HepG2 (cell line): ENCODE measurements around the gene CTNNA1. TPM values are rescaled to one million over a fixed set of nuclear protein-coding genes. Genes with fewer than 3 reads are reported as not detected.

Source experiments
- ASH2L ChIP-seq: fragments of 300-600, 200-600 bp; sonication (generic); IDR thresholded peaks from 2 replicates; pipeline ENCODE4 v1.7.0; 2017; ENCODE audit warnings: low read depth, mild to moderate bottlenecking, moderate library complexity, mixed read lengths, low read length; ENCODE audit not compliant: insufficient read length
- ATF6 ChIP-seq: sonication (generic); formaldehyde crosslinking; conservative IDR thresholded peaks from 2 replicates; pipeline ENCODE4 v1.4.0; 2020; ENCODE audit warnings: missing genetic modification reagents
- CENPT ChIP-seq: sonication (generic); formaldehyde crosslinking; IDR thresholded peaks from 2 replicates; pipeline ENCODE4 v1.8.0; 2022; ENCODE audit warnings: low read depth, mild to moderate bottlenecking, moderate library complexity, missing genetic modification reagents
- DMTF1 ChIP-seq: sonication (generic); formaldehyde crosslinking; IDR thresholded peaks from 2 replicates; pipeline ENCODE4 v1.4.0; 2020; ENCODE audit warnings: mild to moderate bottlenecking, missing genetic modification reagents
- KLF9 ChIP-seq: IDR thresholded peaks from 2 replicates; pipeline ENCODE4 v1.6.1; 2016; ENCODE audit warnings: low read depth
- MTERF4 ChIP-seq: sonication (generic); formaldehyde crosslinking; IDR thresholded peaks from 2 replicates; pipeline ENCODE4 v1.8.0; 2023; ENCODE audit warnings: mild to moderate bottlenecking, missing genetic modification reagents
- NFE2L1 ChIP-seq: sonication (generic); formaldehyde crosslinking; IDR thresholded peaks from 2 replicates; pipeline ENCODE4 v1.4.0; 2020; ENCODE audit warnings: missing genetic modification reagents, mild to moderate bottlenecking, borderline replicate concordance
- REST ChIP-seq, 2 experiments: IDR thresholded peaks; 2 replicates each; pipeline ENCODE4 v1.6.1; 2011 to 2012; ENCODE audit warnings: low read length in 2 of 2, borderline replicate concordance in 1 of 2, low read depth in 1 of 2, mild to moderate bottlenecking in 1 of 2, moderate library complexity in 1 of 2
- ZBTB8A ChIP-seq: sonication (generic); formaldehyde crosslinking; IDR thresholded peaks from 2 replicates; pipeline ENCODE4 v1.4.0; 2020; ENCODE audit warnings: mild to moderate bottlenecking, low read depth, missing genetic modification reagents, borderline replicate concordance
- ZGPAT ChIP-seq: IDR thresholded peaks from 2 replicates; pipeline ENCODE4 v1.6.1; 2016; ENCODE audit warnings: mild to moderate bottlenecking
- ZMAT5 ChIP-seq: sonication (generic); formaldehyde crosslinking; IDR thresholded peaks from 2 replicates; pipeline ENCODE4 v1.5.0; 2020; ENCODE audit warnings: mild to moderate bottlenecking, low read depth, missing genetic modification reagents, borderline replicate concordance
- ZNF350 ChIP-seq: sonication (generic); formaldehyde crosslinking; IDR thresholded peaks from 2 replicates; pipeline ENCODE4 v1.4.0; 2020; ENCODE audit warnings: mild to moderate bottlenecking, low read depth, missing genetic modification reagents, borderline replicate concordance
- ZNF660 ChIP-seq: sonication (generic); formaldehyde crosslinking; IDR thresholded peaks from 2 replicates; pipeline ENCODE4 v1.5.1; 2020; ENCODE audit warnings: mild to moderate bottlenecking, low read depth, missing genetic modification reagents, borderline replicate concordance
- ZNF704 ChIP-seq: sonication (generic); formaldehyde crosslinking; IDR thresholded peaks from 2 replicates; pipeline ENCODE4 v1.8.1; 2023; ENCODE audit warnings: mild to moderate bottlenecking, inconsistent platforms, moderate library complexity, missing genetic modification reagents, borderline replicate concordance
- ZSCAN20 ChIP-seq: sonication (generic); formaldehyde crosslinking; IDR thresholded peaks from 2 replicates; pipeline ENCODE4 v1.4.0; 2020; ENCODE audit warnings: missing genetic modification reagents, mild to moderate bottlenecking, borderline replicate concordance
- polyA plus RNA-seq, 8 experiments: library from polyadenylated mRNA; depleted of rRNA in 3 of 8; stranded (reverse) in 7 of 8; unstranded in 1 of 8; fragments of >200 nt; fragmentation: Illumina TruSeq in 4 of 8; extraction: Trizol in 4 of 8; gene quantifications; 2 replicates each; pipeline versions ENCODE4 v1.2.1 to v1.2.3, GENCODE V29; 2011 to 2016; ENCODE audit warnings: low read depth in 4 of 8, missing spikeins in 1 of 8, mixed read lengths in 1 of 8; ENCODE audit not compliant: insufficient read depth in 1 of 8
- total RNA-seq, 5 experiments: library from RNA; depleted of rRNA; stranded (reverse); fragments of >200 nt; fragmentation: Illumina TruSeq; extraction: Trizol; gene quantifications; 2 replicates each; pipeline ENCODE4 v1.2.3, GENCODE V29; 2016; ENCODE audit warnings: low read depth in 1 of 5

The CTNNA1 gene
- total and polyA plus RNA-seq, 2 of the 13 experiments (the other 11 are each of a cell fraction or from before 2014, with no cell fraction given), result 66.8 to 162 TPM

- TF ChIP-seq DMTF1 (no peak), ZSCAN20 (CRISPR knock-in tag) (no peak), ZNF660 (CRISPR knock-in tag) (no peak), ASH2L (peak; percentile 84), ATF6 (CRISPR knock-in tag) (no peak), ZNF704 (CRISPR knock-in tag) (no peak), REST (IDR thresholded peaks at IDR 0.05; ENCODE audit: borderline replicate concordance in 1 of 2, low read depth in 1 of 2, low read length in 2 of 2) (no peak), NFE2L1 (no peak), ZBTB8A (CRISPR knock-in tag) (no peak), ZGPAT (CRISPR knock-in tag) (peak; percentile 73; the same call in 1 of the 2 replicates), ZMAT5 (CRISPR knock-in tag) (no peak), CENPT (CRISPR knock-in tag) (no peak), MTERF4 (CRISPR knock-in tag) (no peak), ZNF350 (CRISPR knock-in tag) (no peak), KLF9 (CRISPR knock-in tag) (no peak)
Measured at GRCh38 chr5:138725818-138726416, 27.3 kb upstream of the CTNNA1 start (continued).
